NB4 (cell line): ENCODE results near the gene TBXT.
A peak's percentile ranks its signal among the peaks of the same experiment; 100 is the strongest.

Experiments used
- DNase-seq: peaks from one replicate; pipeline ENCODE4 v3.0.0; 2010; ENCODE audit warnings: low read depth
- H3K4me3 ChIP-seq: one replicate; pipeline ENCODE4 v1.5.1; 2011; ENCODE audit warnings: mild to moderate bottlenecking, low read depth, low read length, moderate library complexity
- MAX ChIP-seq: IDR thresholded peaks from 2 replicates; pipeline ENCODE4 v1.6.1; 2011; ENCODE audit warnings: low read depth, low read length
- MYC ChIP-seq: IDR thresholded peaks from 2 replicates; pipeline ENCODE4 v1.6.1; 2011; ENCODE audit warnings: low read depth, low read length
- POLR2A ChIP-seq: IDR thresholded peaks from 2 replicates; pipeline ENCODE4 v1.6.1; 2011; ENCODE audit warnings: mild to moderate bottlenecking; ENCODE audit not compliant: insufficient read length; ENCODE audit errors: extremely low read depth
- TF ChIP-seq, protein P1 (sequence below): IDR thresholded peaks from one replicate; pipeline ENCODE4 v1.5.1; 2012; ENCODE audit warnings: low read depth, low read length

Gene TBXT

GRCh38 chr6:166156942-166157341 is 10.7 kb downstream of the TBXT start:
- TF ChIP-seq MAX = no peak
- TF ChIP-seq, protein P1, sequence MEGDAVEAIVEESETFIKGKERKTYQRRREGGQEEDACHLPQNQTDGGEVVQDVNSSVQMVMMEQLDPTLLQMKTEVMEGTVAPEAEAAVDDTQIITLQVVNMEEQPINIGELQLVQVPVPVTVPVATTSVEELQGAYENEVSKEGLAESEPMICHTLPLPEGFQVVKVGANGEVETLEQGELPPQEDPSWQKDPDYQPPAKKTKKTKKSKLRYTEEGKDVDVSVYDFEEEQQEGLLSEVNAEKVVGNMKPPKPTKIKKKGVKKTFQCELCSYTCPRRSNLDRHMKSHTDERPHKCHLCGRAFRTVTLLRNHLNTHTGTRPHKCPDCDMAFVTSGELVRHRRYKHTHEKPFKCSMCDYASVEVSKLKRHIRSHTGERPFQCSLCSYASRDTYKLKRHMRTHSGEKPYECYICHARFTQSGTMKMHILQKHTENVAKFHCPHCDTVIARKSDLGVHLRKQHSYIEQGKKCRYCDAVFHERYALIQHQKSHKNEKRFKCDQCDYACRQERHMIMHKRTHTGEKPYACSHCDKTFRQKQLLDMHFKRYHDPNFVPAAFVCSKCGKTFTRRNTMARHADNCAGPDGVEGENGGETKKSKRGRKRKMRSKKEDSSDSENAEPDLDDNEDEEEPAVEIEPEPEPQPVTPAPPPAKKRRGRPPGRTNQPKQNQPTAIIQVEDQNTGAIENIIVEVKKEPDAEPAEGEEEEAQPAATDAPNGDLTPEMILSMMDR = peak; percentile 24
- peak; percentile 31 for DNase-seq
- no peak overlapping the region for H3K4me3 ChIP-seq

GRCh38 chr6:166153966-166154365 is 13.7 kb downstream of the TBXT start:
- TF ChIP-seq MAX (no peak), POLR2A (no peak), MYC (no peak)
- TF ChIP-seq, protein P1 = no peak
- no peak for DNase-seq
- no peak overlapping the region for H3K4me3 ChIP-seq

- DNase-seq = no peak
- TF ChIP-seq MAX (no peak), POLR2A (no peak), MYC (no peak)
- TF ChIP-seq, protein P1 = no peak
- no peak overlapping the region for H3K4me3 ChIP-seq
Measured at GRCh38 chr6:166152660-166153059, 15.0 kb downstream of the TBXT start.

DNA sequence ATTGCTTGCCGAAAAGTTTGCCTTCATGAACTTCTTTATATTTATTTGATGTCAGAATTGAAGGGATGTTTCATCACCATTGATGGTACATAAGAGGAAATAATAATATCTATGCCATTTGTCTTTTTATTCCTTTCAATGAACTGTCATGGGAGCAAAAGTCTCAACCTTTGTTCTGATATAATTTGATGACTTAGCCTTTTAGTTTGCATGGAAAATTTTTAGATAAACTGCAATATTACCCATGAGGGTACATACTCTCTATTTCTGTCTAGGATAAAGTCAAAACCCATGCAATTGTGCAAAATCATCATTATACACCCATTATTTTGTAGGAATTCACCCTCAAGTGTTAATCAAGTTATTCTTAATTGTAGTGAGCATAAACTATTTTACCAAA is 15.9 kb downstream of the TBXT start:
- TF ChIP-seq MYC = no peak
- TF ChIP-seq MAX = no peak
- TF ChIP-seq POLR2A = no peak
- TF ChIP-seq, protein P1 = no peak
- H3K4me3 ChIP-seq = no peak overlapping the region
- DNase-seq = no peak

GRCh38 chr6:166145751-166146150 is 21.9 kb downstream of the TBXT start:
- TF ChIP-seq MAX (no peak), POLR2A (no peak), MYC (no peak)
- TF ChIP-seq, protein P1 = no peak
- no peak overlapping the region for H3K4me3 ChIP-seq
- DNase-seq = no peak

DNA sequence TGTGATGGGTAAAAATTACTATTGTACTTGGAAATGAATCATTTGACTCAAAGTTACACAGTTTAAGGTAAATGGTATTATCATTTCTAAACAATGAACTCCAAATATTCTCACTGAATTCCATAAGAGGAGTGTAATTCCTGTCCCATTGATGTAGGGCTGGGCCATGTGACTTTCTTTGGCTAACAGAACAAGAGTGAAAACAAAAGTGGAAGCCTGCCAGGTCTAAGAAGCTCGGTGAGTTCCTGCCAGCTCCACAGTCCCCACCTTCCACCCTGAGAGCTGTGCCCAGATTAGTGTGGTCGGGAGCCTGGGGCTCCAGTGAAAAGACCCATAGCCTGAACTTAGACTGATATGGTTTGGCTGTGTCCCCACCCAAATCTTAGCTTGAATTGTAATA is 24.6 kb downstream of the TBXT start:
- H3K4me3 ChIP-seq = no peak overlapping the region
- TF ChIP-seq, protein P1 = no peak
- no peak for TF ChIP-seq POLR2A
- no peak for TF ChIP-seq MYC
- TF ChIP-seq MAX = no peak
- no peak for DNase-seq
